HEK293 (cell line): Measurements from ENCODE around the gene TSTD2.

Source experiments
- EGR2 ChIP-seq: fragments of 450-650 bp; formaldehyde crosslinking; IDR thresholded peaks from 2 replicates; pipeline ENCODE4 v1.5.1; 2016; ENCODE audit warnings: low read depth, missing biosample characterization, missing genetic modification characterization
- GLIS1 ChIP-seq: fragments of 450-650 bp; formaldehyde crosslinking; IDR thresholded peaks from 2 replicates; pipeline ENCODE4 v1.5.1; 2016; ENCODE audit warnings: missing biosample characterization, missing genetic modification characterization
- GLIS2 ChIP-seq: fragments of 450-650 bp; formaldehyde crosslinking; IDR thresholded peaks from 2 replicates; pipeline ENCODE4 v1.5.1; 2016; ENCODE audit warnings: missing biosample characterization, missing genetic modification characterization
- HOXC10 ChIP-seq: sonication (generic); formaldehyde crosslinking; IDR thresholded peaks from 2 replicates; pipeline ENCODE4 v1.8.1; 2023; ENCODE audit warnings: mild to moderate bottlenecking, missing genetic modification reagents
- HOXD13 ChIP-seq: sonication (generic); formaldehyde crosslinking; IDR thresholded peaks from 2 replicates; pipeline ENCODE4 v1.8.0; 2022; ENCODE audit warnings: missing genetic modification reagents, borderline replicate concordance
- KLF1 ChIP-seq: fragments of 450-650 bp; formaldehyde crosslinking; IDR thresholded peaks from 2 replicates; pipeline ENCODE4 v1.5.1; 2016; ENCODE audit warnings: missing biosample characterization, missing genetic modification characterization
- OSR2 ChIP-seq: fragments of 450-650 bp; formaldehyde crosslinking; IDR thresholded peaks from 2 replicates; pipeline ENCODE4 v1.5.1; 2016; ENCODE audit warnings: missing biosample characterization, missing genetic modification characterization
- RBAK ChIP-seq: fragments of 450-650 bp; formaldehyde crosslinking; IDR thresholded peaks from 2 replicates; pipeline ENCODE4 v1.5.1; 2016; ENCODE audit warnings: missing biosample characterization, missing genetic modification characterization
- SALL2 ChIP-seq: fragments of 450-650 bp; formaldehyde crosslinking; IDR thresholded peaks from 2 replicates; pipeline ENCODE4 v1.5.0; 2017; ENCODE audit warnings: missing biosample characterization, mild to moderate bottlenecking, missing genetic modification characterization, borderline replicate concordance
- SP7 ChIP-seq: fragments of 450-650 bp; formaldehyde crosslinking; IDR thresholded peaks from 2 replicates; pipeline ENCODE4 v1.5.1; 2016; ENCODE audit warnings: missing biosample characterization, missing genetic modification characterization
- TRIM28 ChIP-seq: IDR thresholded peaks from 2 replicates; pipeline ENCODE4 v1.6.1; 2011; ENCODE audit warnings: low read length, control low read depth, borderline replicate concordance
- WT1 ChIP-seq: fragments of 450-650 bp; formaldehyde crosslinking; IDR thresholded peaks from 2 replicates; pipeline ENCODE4 v1.5.1; 2016; ENCODE audit warnings: missing biosample characterization, missing genetic modification characterization
- ZNF132 ChIP-seq: fragments of 450-650 bp; formaldehyde crosslinking; IDR thresholded peaks from 2 replicates; pipeline ENCODE4 v1.5.1; 2017; ENCODE audit warnings: missing biosample characterization, missing genetic modification characterization, borderline replicate concordance
- ZNF24 ChIP-seq: fragments of 450-650 bp; formaldehyde crosslinking; IDR thresholded peaks from 2 replicates; pipeline ENCODE4 v1.5.1; 2016; ENCODE audit warnings: missing biosample characterization, missing genetic modification characterization
- ZNF416 ChIP-seq: fragments of 450-650 bp; formaldehyde crosslinking; IDR thresholded peaks from 2 replicates; pipeline ENCODE4 v1.5.1; 2016; ENCODE audit warnings: missing biosample characterization, missing genetic modification characterization
- ZNF530 ChIP-seq: fragments of 450-650 bp; formaldehyde crosslinking; IDR thresholded peaks from 2 replicates; pipeline ENCODE4 v1.5.1; 2016; ENCODE audit warnings: low read depth, missing biosample characterization, missing genetic modification characterization
- ZNF596 ChIP-seq: fragments of 450-650 bp; IDR thresholded peaks from 2 replicates; pipeline ENCODE4 v1.5.0; 2018; ENCODE audit warnings: missing biosample characterization, mild to moderate bottlenecking, missing genetic modification characterization, moderate library complexity
- ZNF654 ChIP-seq: fragments of 450-650 bp; formaldehyde crosslinking; IDR thresholded peaks from 2 replicates; pipeline ENCODE4 v1.5.1; 2016; ENCODE audit warnings: low read depth, missing biosample characterization, missing genetic modification characterization
- ZNF76 ChIP-seq: fragments of 450-650 bp; formaldehyde crosslinking; IDR thresholded peaks from 2 replicates; pipeline ENCODE4; 2016; ENCODE audit warnings: low read depth, missing biosample characterization, missing genetic modification characterization, borderline replicate concordance
- TF ChIP-seq, protein P1 (sequence below): fragments of 450-650 bp; formaldehyde crosslinking; IDR thresholded peaks from 2 replicates; pipeline ENCODE4 v1.5.1; 2016; ENCODE audit warnings: missing biosample characterization, missing genetic modification characterization
- TF ChIP-seq, protein P2 (sequence below): fragments of 450-650 bp; IDR thresholded peaks from 2 replicates; pipeline ENCODE4 v1.5.1; 2018; ENCODE audit warnings: missing biosample characterization, mild to moderate bottlenecking, missing genetic modification characterization
- TF ChIP-seq, protein P3 (sequence below): IDR thresholded peaks from 2 replicates; pipeline ENCODE4 v1.6.1; 2011; ENCODE audit warnings: mild to moderate bottlenecking, low read depth, low read length, borderline replicate concordance
- TF ChIP-seq, protein P4 (sequence below): fragments of 450-650 bp; formaldehyde crosslinking; IDR thresholded peaks from 2 replicates; pipeline ENCODE4 v1.5.1; 2016; ENCODE audit warnings: missing biosample characterization, missing genetic modification characterization
- TF ChIP-seq, protein P5 (sequence below): fragments of 450-650 bp; formaldehyde crosslinking; IDR thresholded peaks from 2 replicates; pipeline ENCODE4 v1.5.1; 2016; ENCODE audit warnings: missing biosample characterization, missing genetic modification characterization
- TF ChIP-seq, protein P6 (sequence below): sonication (generic); formaldehyde crosslinking; IDR thresholded peaks from 2 replicates; pipeline ENCODE4 v1.8.1; 2022; ENCODE audit warnings: mild to moderate bottlenecking, moderate library complexity, missing genetic modification reagents
- TF ChIP-seq, protein P7 (sequence below): fragments of 450-650 bp; formaldehyde crosslinking; IDR thresholded peaks from 2 replicates; pipeline ENCODE4 v1.5.1; 2016; ENCODE audit warnings: missing biosample characterization, missing genetic modification characterization
- TF ChIP-seq, protein P8 (sequence below): fragments of 450-650 bp; formaldehyde crosslinking; IDR thresholded peaks from 2 replicates; pipeline ENCODE4; 2016; ENCODE audit warnings: missing biosample characterization, missing genetic modification characterization

Gene TSTD2

DNA sequence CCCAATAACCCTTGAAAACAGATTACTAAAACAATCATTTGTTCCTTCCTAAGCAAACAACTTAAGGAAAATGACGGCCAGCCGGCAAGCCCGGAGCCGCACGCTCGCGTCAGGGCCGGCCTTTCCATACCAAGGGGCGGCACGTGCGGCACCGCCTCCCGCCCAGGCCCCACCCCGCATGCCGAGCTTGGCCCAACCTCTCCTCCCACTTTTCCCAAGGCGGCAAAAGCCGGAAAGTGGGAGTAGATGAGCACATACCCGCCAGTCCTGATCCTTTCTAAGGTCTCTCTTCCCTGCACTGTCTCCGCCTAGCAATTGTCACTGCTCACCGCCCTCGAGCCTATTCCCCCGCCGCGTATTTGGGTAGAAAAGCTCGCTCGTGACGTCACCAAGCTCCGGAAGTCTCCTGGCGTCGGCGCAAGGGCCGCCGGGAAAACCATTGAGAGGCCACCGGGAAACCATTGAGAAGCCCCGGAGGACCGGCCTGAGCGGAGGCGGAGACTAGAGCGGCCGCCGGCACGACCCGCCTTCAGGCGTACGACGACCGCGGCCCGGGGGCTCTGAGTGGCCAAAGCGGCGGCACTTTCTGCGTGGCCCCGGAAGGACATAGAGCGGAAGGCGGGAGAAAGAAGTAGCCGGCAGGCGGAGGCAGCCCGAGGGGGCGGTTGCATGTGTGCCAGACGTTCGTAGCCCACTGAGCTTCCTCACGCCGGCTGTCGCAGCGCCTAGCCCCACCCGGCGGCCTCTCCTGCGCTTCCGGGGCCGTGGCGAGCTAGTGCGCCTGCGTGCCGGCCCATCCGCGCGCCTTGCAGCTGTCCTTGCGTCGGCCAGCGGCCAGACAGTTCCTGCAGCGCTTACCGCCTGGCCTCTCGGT, at the start of gene TSTD2, which contains the start of gene NCBP1 (continued):
- TF ChIP-seq, protein P1, sequence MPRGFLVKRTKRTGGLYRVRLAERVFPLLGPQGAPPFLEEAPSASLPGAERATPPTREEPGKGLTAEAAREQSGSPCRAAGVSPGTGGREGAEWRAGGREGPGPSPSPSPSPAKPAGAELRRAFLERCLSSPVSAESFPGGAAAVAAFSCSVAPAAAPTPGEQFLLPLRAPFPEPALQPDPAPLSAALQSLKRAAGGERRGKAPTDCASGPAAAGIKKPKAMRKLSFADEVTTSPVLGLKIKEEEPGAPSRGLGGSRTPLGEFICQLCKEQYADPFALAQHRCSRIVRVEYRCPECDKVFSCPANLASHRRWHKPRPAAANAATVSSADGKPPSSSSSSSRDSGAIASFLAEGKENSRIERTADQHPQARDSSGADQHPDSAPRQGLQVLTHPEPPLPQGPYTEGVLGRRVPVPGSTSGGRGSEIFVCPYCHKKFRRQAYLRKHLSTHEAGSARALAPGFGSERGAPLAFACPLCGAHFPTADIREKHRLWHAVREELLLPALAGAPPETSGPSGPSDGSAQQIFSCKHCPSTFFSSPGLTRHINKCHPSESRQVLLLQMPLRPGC (tag by site-specific recombination) = no peak
- 0 out of 2 replicates have a peak, but pooled peaks have one; percentile 67 for TF ChIP-seq EGR2 (tag by site-specific recombination)
- TF ChIP-seq SP7 (tag by site-specific recombination) = 0 out of 2 replicates have a peak, but pooled peaks have one; percentile 67
- no peak for TF ChIP-seq ZNF24 (tag by site-specific recombination)
- TF ChIP-seq, protein P2, sequence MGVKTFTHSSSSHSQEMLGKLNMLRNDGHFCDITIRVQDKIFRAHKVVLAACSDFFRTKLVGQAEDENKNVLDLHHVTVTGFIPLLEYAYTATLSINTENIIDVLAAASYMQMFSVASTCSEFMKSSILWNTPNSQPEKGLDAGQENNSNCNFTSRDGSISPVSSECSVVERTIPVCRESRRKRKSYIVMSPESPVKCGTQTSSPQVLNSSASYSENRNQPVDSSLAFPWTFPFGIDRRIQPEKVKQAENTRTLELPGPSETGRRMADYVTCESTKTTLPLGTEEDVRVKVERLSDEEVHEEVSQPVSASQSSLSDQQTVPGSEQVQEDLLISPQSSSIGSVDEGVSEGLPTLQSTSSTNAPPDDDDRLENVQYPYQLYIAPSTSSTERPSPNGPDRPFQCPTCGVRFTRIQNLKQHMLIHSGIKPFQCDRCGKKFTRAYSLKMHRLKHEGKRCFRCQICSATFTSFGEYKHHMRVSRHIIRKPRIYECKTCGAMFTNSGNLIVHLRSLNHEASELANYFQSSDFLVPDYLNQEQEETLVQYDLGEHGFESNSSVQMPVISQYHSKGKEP = peak; percentile 86
- TF ChIP-seq ZNF596 (tag by site-specific recombination) = no peak
- TF ChIP-seq, protein P3, sequence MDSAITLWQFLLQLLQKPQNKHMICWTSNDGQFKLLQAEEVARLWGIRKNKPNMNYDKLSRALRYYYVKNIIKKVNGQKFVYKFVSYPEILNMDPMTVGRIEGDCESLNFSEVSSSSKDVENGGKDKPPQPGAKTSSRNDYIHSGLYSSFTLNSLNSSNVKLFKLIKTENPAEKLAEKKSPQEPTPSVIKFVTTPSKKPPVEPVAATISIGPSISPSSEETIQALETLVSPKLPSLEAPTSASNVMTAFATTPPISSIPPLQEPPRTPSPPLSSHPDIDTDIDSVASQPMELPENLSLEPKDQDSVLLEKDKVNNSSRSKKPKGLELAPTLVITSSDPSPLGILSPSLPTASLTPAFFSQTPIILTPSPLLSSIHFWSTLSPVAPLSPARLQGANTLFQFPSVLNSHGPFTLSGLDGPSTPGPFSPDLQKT = peak; percentile 48; the same call in 1 of the 2 replicates
- TF ChIP-seq KLF1 (tag by site-specific recombination) = peak; percentile 68; the same call in 1 of the 2 replicates
- TF ChIP-seq RBAK (tag by site-specific recombination) = no peak
- TF ChIP-seq, protein P4, sequence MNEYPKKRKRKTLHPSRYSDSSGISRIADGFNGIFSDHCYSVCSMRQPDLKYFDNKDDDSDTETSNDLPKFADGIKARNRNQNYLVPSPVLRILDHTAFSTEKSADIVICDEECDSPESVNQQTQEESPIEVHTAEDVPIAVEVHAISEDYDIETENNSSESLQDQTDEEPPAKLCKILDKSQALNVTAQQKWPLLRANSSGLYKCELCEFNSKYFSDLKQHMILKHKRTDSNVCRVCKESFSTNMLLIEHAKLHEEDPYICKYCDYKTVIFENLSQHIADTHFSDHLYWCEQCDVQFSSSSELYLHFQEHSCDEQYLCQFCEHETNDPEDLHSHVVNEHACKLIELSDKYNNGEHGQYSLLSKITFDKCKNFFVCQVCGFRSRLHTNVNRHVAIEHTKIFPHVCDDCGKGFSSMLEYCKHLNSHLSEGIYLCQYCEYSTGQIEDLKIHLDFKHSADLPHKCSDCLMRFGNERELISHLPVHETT = peak; percentile 78; the same call in 1 of the 2 replicates
- TF ChIP-seq GLIS2 (tag by site-specific recombination) = peak; percentile 78
- TF ChIP-seq HOXC10 (CRISPR knock-in tag) = 0 out of 2 replicates have a peak, but pooled peaks have one; percentile 75
- TF ChIP-seq, protein P5, sequence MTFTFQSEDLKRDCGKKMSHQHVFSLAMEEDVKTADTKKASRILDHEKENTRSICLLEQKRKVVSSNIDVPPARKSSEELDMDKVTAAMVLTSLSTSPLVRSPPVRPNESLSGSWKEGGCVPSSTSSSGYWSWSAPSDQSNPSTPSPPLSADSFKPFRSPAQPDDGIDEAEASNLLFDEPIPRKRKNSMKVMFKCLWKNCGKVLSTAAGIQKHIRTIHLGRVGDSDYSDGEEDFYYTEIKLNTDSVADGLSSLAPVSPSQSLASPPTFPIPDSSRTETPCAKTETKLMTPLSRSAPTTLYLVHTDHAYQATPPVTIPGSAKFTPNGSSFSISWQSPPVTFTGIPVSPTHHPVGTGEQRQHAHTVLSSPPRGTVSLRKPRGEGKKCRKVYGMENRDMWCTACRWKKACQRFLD (tag by site-specific recombination) = 0 out of 2 replicates have a peak, but pooled peaks have one; percentile 69
- TF ChIP-seq ZNF132 (tag by site-specific recombination) = no peak
- no peak for TF ChIP-seq SALL2 (tag by site-specific recombination)
- TF ChIP-seq TRIM28 = no peak
- TF ChIP-seq, protein P6, sequence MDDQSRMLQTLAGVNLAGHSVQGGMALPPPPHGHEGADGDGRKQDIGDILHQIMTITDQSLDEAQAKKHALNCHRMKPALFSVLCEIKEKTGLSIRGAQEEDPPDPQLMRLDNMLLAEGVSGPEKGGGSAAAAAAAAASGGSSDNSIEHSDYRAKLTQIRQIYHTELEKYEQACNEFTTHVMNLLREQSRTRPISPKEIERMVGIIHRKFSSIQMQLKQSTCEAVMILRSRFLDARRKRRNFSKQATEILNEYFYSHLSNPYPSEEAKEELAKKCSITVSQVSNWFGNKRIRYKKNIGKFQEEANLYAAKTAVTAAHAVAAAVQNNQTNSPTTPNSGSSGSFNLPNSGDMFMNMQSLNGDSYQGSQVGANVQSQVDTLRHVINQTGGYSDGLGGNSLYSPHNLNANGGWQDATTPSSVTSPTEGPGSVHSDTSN (CRISPR knock-in tag) = peak; percentile 55; the same call in 1 of the 2 replicates
- 0 out of 2 replicates have a peak, but pooled peaks have one; percentile 8 for TF ChIP-seq HOXD13 (CRISPR knock-in tag)
- no peak for TF ChIP-seq ZNF416 (tag by site-specific recombination)
- TF ChIP-seq ZNF76 (tag by site-specific recombination) = peak; percentile 94
- no peak; the same call in 1 of the 2 replicates for TF ChIP-seq WT1 (tag by site-specific recombination)
- peak; percentile 21; the same call in 1 of the 2 replicates for TF ChIP-seq GLIS1 (tag by site-specific recombination)
- TF ChIP-seq ZNF530 = no peak
- TF ChIP-seq, protein P7, sequence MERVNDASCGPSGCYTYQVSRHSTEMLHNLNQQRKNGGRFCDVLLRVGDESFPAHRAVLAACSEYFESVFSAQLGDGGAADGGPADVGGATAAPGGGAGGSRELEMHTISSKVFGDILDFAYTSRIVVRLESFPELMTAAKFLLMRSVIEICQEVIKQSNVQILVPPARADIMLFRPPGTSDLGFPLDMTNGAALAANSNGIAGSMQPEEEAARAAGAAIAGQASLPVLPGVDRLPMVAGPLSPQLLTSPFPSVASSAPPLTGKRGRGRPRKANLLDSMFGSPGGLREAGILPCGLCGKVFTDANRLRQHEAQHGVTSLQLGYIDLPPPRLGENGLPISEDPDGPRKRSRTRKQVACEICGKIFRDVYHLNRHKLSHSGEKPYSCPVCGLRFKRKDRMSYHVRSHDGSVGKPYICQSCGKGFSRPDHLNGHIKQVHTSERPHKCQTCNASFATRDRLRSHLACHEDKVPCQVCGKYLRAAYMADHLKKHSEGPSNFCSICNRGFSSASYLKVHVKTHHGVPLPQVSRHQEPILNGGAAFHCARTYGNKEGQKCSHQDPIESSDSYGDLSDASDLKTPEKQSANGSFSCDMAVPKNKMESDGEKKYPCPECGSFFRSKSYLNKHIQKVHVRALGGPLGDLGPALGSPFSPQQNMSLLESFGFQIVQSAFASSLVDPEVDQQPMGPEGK (tag by site-specific recombination) = peak; percentile 75
- TF ChIP-seq, protein P8, sequence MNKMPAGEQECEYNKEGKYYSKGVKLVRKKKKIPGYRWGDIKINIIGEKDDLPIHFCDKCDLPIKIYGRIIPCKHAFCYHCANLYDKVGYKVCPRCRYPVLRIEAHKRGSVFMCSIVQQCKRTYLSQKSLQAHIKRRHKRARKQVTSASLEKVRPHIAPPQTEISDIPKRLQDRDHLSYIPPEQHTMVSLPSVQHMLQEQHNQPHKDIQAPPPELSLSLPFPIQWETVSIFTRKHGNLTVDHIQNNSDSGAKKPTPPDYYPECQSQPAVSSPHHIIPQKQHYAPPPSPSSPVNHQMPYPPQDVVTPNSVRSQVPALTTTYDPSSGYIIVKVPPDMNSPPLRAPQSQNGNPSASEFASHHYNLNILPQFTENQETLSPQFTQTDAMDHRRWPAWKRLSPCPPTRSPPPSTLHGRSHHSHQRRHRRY (tag by site-specific recombination) = no peak
- no peak for TF ChIP-seq ZNF654
- no peak; the same call in 1 of the 2 replicates for TF ChIP-seq OSR2 (tag by site-specific recombination)
